Measurements from ENCODE around the gene PDE6H.

PDE6H gene

GRCh38 chr12:14972816-14973215 lies at the start of gene PDE6H:
TSS of gene PDE6H (plus strand) at chr12:14973042. CDS start at chr12:14978013, 4,971 bp downstream.
- no peak for DNase-seq

- DNase-seq, result no peak
Observed at GRCh38 chr12:14923944-14924343, 48.9 kb upstream of the PDE6H start.

GRCh38 chr12:14924541-14924940 lies 48.3 kb upstream of the PDE6H start:
- no peak for DNase-seq

DNA sequence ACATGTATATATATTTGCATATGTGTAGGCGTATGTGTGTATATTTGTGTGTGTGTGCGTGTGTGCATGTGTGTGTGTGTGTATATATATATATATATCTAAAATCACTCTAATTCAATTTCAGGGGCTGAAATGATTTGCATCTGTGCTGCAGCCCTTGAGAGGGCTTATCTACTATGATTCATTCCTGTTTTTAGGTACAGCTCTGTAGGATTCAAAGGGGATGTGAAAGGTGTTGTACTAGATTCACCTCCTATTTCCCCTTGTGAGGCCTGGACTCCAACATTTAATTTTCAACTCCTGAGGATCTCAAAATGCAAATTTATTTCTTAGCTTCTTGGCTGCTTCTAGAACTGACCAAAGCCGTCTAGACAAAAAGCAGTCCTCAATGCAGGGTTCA lies 45.6 kb upstream of the PDE6H start:
- DNase-seq, result no peak

DNA sequence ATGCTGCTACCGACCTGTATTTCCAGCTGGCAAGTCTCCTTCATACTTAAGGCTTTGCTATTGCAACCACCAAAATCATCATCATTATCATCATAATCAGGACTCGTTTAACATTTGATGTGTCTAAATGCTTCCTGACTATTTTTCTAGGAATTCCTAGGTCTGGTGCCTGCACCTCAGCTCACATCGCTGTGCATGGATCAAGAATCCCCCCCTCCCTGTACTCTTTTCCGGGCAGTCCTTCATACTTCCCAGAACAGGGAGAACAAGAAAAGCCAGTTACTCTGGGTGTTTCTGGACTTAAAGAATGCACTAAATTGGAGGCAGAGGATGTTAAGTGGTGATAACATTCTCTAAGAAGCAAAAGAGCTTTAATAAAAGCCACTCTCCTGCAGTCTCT lies 43.9 kb upstream of the PDE6H start:
- no peak for DNase-seq

- no peak for DNase-seq
Observed at GRCh38 chr12:14930299-14930698, 42.5 kb upstream of the PDE6H start.

DNA sequence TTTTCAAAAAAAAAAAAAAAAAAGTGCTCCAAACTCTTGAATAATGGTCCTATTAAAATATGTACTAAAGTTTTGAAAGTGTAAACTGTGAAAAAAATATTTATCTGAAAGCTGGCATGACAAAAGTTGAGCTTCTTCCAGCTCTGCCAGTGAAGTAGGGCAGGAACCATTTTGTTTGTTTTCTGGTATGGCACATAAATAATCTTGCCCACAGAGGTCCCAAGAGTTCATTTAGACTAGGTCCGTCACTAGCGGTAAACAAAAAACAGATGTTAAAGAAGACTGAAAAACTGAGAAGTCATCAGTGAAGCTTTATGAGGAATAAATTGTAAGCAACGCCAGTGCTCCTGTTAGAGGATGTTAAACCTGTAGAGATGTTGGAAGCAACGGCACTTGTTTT lies 41.5 kb upstream of the PDE6H start:
- DNase-seq, result no peak

GRCh38 chr12:14931791-14932560 lies 40.9 kb upstream of the PDE6H start:
- DNase-seq, result no peak

GRCh38 chr12:14934511-14934910 lies 38.3 kb upstream of the PDE6H start:
- DNase-seq, result no peak

DNA sequence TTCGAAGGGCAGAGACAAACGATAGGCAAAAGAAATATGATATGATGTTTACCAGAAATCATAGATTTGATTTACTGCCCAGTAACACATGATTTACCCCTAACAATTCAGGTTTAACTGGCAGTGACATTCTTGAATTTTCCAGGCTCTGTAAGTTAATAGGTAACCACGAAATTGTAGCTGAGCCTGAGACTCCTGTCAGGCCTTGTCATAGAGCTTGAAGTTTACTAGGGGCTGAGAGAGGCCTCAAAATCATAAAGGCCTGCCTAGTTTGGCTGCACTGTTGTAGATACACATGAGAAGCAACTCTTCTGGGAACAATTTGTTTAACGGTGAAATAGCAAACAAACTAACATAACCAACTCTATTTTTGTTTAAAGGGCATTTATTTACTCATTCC lies 37.8 kb upstream of the PDE6H start:
- DNase-seq, result no peak

DNA sequence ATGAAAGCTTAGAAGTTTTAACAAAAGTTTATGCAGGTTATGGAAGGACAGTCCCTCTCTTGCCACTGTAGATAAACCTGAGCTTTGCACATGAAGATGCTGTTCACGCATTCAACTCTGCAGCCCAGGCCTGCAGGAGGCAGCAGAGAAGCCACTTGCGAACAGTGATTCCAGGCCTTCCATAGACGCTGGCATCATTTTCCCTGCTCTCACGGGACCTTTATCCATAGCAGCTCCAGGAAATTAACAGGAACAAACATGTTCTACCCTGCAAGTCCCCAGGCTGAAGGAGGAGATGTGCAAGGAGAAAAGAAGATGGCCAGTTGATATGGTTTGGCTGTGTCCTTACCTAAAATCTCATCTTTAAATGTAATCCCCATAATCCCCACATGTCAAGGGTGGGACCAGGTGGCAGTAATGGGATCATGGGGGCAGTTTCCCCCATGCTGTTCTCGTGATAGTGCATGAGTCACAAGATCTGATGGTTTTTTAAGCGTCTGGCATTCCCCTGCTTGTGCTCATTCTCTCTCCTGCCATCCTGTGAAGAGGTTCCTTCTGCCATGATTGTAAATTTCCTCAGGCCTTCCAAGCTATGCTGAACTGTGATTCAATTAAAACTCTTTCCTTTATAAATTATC lies 36.5 kb upstream of the PDE6H start:
- no peak for DNase-seq

- DNase-seq, result no peak
Observed at GRCh38 chr12:14937014-14937413, 35.8 kb upstream of the PDE6H start.

GRCh38 chr12:14937689-14938088 lies 35.2 kb upstream of the PDE6H start:
- DNase-seq, result no peak

GRCh38 chr12:14938301-14938700 lies 34.5 kb upstream of the PDE6H start, which contains the start of gene ERP27:
TSS of gene ERP27 (minus strand) at chr12:14938537. CDS start at chr12:14938508, 29 bp downstream.
- DNase-seq, result no peak

- DNase-seq, result no peak
Observed at GRCh38 chr12:14941369-14941768, 31.5 kb upstream of the PDE6H start.

DNA sequence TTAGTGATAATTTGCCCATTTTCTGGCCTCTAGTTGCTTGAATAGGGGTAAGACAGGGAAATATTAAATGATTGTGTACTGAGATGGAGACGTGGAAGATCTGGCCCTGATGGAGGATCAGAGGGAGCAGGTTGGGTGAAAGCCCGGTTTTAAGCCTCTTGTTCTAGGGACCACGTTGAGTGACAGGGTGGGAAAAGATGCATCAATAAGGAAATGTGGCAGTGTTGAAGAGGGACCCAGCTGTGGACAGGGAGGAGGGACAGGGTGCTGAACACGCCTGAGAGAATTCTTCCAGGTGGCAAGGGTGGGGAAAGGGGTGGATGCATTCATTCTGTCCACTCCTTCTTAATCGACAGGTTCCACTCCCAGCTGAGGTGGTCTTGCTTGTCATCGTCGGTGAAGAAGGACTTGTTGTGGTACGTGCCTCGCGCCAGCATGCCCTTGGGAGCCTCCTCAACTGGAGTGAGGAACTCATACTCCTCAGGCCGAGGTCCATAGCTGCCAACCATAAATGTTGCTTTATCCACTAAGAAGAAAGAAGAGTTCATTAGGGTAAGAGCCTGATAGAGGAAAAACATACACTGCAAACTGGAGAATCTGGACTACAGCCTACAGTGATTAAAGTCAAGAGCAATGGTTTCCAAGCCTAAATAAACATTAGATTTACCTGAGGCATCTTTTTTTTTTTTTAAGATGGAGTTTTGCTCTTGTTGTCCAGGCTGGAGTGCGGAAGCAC lies 30.5 kb upstream of the PDE6H start:
- no peak for DNase-seq

DNA sequence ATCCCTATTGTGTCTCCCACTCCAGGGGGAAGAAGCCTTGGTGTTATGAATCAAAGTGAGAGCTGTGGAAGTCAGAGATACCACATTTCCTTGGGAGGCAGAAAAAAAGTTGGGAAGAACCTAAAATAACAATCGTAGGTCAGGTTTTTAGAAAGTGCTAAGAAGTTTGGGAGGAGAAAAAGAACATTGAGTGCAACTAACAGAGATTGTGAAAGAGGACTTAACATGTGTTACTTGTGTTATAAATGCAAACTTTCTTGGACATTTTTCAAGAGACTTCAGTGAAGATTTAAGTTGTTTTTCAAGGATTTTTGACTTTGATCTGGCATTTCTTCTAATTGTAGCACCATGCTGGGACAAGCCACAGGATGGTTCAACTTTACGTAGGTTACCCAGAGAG lies 26.7 kb upstream of the PDE6H start:
- DNase-seq, result no peak

DNA sequence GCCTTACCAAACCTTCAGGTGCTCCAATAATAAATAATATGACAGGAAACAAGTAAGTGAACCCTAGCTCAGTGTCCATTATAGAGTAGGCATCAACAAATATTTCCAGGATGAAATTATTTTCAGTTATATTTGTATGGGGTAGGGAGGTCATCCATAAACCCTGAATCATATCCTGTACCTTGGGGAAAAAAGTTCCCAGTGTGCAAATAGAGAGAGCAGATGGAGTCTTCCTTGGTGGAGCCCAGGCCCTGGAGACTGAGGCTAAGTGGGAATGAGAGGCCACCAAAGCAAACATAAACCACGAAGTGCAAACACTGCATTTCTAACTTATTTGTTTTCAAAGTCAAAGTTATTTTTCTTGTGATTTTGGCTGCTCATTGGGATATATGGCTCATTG lies 26.0 kb upstream of the PDE6H start:
- DNase-seq, result no peak

- DNase-seq, result peak; percentile 27
Observed at GRCh38 chr12:14948672-14949071, 24.2 kb upstream of the PDE6H start.

DNA sequence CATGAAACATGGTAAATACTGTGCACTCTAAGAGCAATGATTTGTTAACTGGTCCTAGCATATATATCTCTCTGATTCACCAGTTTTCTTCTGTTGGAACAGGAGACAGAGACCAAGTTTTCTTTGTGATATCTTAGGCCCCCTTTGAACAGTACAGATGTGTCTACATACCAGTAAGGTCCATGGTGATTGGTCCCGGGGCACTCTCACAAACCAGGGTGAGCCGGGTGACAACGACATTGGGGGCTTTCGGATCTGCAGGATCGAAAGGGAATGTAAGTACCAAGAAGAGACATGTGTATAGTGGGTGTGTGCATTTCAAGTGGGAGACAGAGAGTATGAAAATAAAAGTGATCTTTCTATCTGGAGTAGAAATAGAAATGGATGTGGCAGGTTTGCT lies 23.2 kb upstream of the PDE6H start:
- DNase-seq, result no peak

DNA sequence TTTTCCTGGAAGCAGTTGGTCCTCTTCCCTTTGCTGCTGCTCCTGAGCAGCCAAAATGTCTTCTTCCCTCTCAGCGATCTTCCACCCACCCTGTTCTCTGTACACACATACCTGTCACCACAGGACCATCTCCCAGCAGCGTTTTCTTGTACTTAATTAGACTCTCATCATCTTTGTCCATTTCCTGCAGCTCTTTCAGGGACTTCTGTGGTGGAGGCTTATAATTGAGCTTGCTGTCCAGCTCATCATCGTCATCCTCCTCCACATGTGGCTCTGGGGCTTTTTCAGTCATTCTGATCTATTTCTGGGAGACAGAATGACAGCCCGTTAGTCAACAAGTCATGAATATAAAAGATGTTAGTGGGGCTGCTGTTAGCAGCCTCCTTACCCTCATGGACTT lies 22.4 kb upstream of the PDE6H start:
- DNase-seq, result no peak

DNA sequence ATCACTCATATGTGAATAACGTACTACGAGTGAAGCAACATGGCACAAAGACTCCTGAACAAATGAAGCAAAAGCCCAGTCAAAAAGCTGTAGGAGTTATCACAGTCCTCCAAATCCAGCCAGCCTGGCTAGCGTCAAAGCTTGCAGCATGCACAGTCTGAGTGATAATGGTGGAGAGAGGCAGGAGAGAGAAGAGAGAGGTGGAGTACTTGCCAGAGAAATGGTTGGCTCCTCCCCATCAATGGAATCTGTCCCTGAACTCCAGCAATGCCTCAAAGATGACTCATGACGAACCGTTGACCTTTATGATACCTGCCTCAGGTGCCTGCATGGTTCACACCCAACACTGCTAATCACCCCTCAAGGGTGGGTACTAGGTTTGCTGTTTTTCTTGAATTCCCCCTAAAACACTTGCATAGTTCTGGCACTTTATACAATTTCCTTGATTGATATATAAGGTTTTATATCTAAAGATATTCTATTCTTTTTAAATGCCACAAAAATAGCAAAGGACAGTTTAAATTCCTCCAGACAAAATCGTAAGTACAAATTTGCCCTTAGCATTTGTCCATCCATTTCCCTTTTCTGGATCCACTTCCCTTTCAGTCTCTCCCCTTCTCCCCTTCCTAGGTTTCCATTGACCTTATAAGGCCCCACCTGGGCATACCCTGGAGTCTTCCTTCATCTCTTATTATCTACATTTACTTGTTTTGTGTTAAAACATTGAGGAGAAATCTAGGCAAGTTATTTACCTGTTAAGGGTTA lies 21.7 kb upstream of the PDE6H start:
- no peak for DNase-seq

- DNase-seq, result no peak
Observed at GRCh38 chr12:14951851-14952250, 21.0 kb upstream of the PDE6H start.
